Suprapubic skin (tissue), 4 donors: ENCODE data around the gene CMSS1.

Experiments used
- CTCF ChIP-seq, 2 donors: fragments of 200-600 bp in 1 of 2; fragments of 450-650 bp in 1 of 2; sonication (generic) in 1 of 2; IDR thresholded peaks; one replicate each; pipeline ENCODE4 v1.5.1; 2016 to 2019; ENCODE audit warnings: antibody characterized with exemption in 2 of 2, mild to moderate bottlenecking in 1 of 2, moderate library complexity in 1 of 2
- POLR2A ChIP-seq, 2 donors: fragments of 450-650 bp; IDR thresholded peaks; one replicate each; pipeline ENCODE4 v1.6.1; 2017; ENCODE audit warnings: antibody characterized with exemption in 2 of 2, mild to moderate bottlenecking in 2 of 2, moderate library complexity in 2 of 2
- POLR2AphosphoS5 ChIP-seq, 3 donors: sonication (generic); formaldehyde crosslinking; IDR thresholded peaks; one replicate each; pipeline ENCODE4 v1.6.1; 2017; ENCODE audit warnings: antibody characterized with exemption in 3 of 3

- no peak for TF ChIP-seq CTCF (IDR thresholded peaks at IDR 0.05)
- TF ChIP-seq POLR2A (IDR thresholded peaks at IDR 0.05) = no peak
- no peak for TF ChIP-seq POLR2AphosphoS5 (IDR thresholded peaks at IDR 0.05)
Observed at GRCh38 chr3:99982650-99983049, 165.0 kb downstream of the CMSS1 start.
